GM12878 (cell line): ENCODE data around the gene DENND1A.

Source experiments
- CTCF ChIP-seq, 3 experiments: IDR thresholded peaks in 2 of 3; conservative IDR thresholded peaks in 1 of 3; 2 replicates each; pipeline ENCODE4 v1.5.1; 2011; ENCODE audit warnings: low read depth in 3 of 3, low read length in 3 of 3, mild to moderate bottlenecking in 3 of 3, control low read depth in 2 of 3, moderate library complexity in 2 of 3, inconsistent platforms in 1 of 3, mixed read lengths in 1 of 3; ENCODE audit not compliant: control insufficient read depth in 2 of 3, insufficient read depth in 1 of 3; ENCODE audit errors: extremely low read depth in 1 of 3
- EZH2 ChIP-seq: IDR thresholded peaks from 2 replicates; pipeline ENCODE4 v1.6.1; 2012; ENCODE audit warnings: low read depth, mild to moderate bottlenecking, control low read depth, inconsistent platforms, low read length, borderline replicate concordance; ENCODE audit not compliant: control insufficient read depth
- JUNB ChIP-seq: IDR thresholded peaks from 2 replicates; pipeline ENCODE4 v1.6.1; 2016; ENCODE audit warnings: antibody characterized with exemption, mild to moderate bottlenecking
- KDM1A ChIP-seq: fragments of 200-600 bp; sonication (generic); IDR thresholded peaks from 2 replicates; pipeline ENCODE4 v1.6.1; 2016; ENCODE audit warnings: borderline replicate concordance
- MAX ChIP-seq: IDR thresholded peaks from 2 replicates; pipeline ENCODE4 v1.6.1; 2012; ENCODE audit warnings: low read depth, low read length, improper control_type of control experiment
- REST ChIP-seq: IDR thresholded peaks from 2 replicates; pipeline ENCODE4 v1.6.1; 2012; ENCODE audit warnings: mild to moderate bottlenecking, low read depth, low read length
- SRF ChIP-seq, 2 experiments: IDR thresholded peaks; 2 replicates each; pipeline ENCODE4 v1.6.1; 2011; ENCODE audit warnings: low read depth in 2 of 2, low read length in 2 of 2, mild to moderate bottlenecking in 1 of 2, moderate library complexity in 1 of 2
- ZNF207 ChIP-seq: fragments of 450-650 bp; IDR thresholded peaks from 2 replicates; pipeline ENCODE4 v1.6.1; 2014; ENCODE audit warnings: antibody characterized with exemption, mild to moderate bottlenecking, borderline replicate concordance

- TF ChIP-seq MAX, result no peak
- no peak for TF ChIP-seq CTCF (IDR thresholded peaks at IDR 0.05 in 2 of 3, conservative IDR thresholded peaks at IDR 0.05 in 1 of 3; ENCODE audit: control insufficient read depth in 2 of 3, extremely low read depth in 1 of 3, insufficient read depth in 1 of 3, low read depth in 3 of 3, low read length in 3 of 3)
- no peak for TF ChIP-seq KDM1A
- no peak for TF ChIP-seq ZNF207
- TF ChIP-seq EZH2, result no peak
- TF ChIP-seq JUNB, result no peak
- TF ChIP-seq SRF (IDR thresholded peaks at IDR 0.05; ENCODE audit: low read depth in 2 of 2, low read length in 2 of 2), result no peak
- no peak for TF ChIP-seq REST
These were observed 15.6 kb upstream of the DENND1A start for GRCh38 chr9:123945532-123945931.
